B cell (primary cell): Measurements from ENCODE around the gene FAM168A. TPM values are rescaled to one million over a fixed set of nuclear protein-coding genes. Genes with fewer than 3 reads are reported as not detected.

Source experiments
- ATAC-seq: fragments of 200-7000 bp; cut with Tn5 transposase; one replicate; pipeline ENCODE4 v1.10.0; 2021; ENCODE audit warnings: low read depth, mild to moderate bottlenecking, moderate number of reproducible peaks, moderate library complexity
- CTCF ChIA-PET: fragments of 350-600 bp; sonication (Branson Sonifier 250); formaldehyde crosslinking; loops from one replicate; lab custom pipeline; 2021; ENCODE audit warnings: antibody characterized with exemption, inconsistent platforms; lab: Charles Lee
- POLR2A ChIA-PET: fragments of 350-600 bp; sonication (Branson Sonifier 250); formaldehyde crosslinking; loops from one replicate; lab custom pipeline; 2021; ENCODE audit warnings: antibody characterized with exemption; lab: Charles Lee
- DNase-seq: peaks from one replicate; pipeline ENCODE4 v3.0.0; 2013
- H2AFZ ChIP-seq: 2 replicates; pipeline ENCODE4 v1.6.1; 2012; ENCODE audit warnings: mild to moderate bottlenecking, low read depth, low read length; ENCODE audit not compliant: insufficient read depth, poor library complexity, severe bottlenecking
- H3K27ac ChIP-seq, 2 donors: 1 replicate in 1 of 2; 2 replicates in 1 of 2; pipeline ENCODE4 v1.5.1; 2012 to 2013; ENCODE audit warnings: low read length in 2 of 2, mild to moderate bottlenecking in 2 of 2, moderate library complexity in 1 of 2
- H3K27me3 ChIP-seq, 4 experiments: fragments of 200-600 bp in 1 of 4; sonication (generic) in 1 of 4; replicated peaks in 1 of 4; 1 replicate in 2 of 4; 2 replicates in 2 of 4; pipeline versions ENCODE4 v1.6.1 to v1.7.0; 2013 to 2016; ENCODE audit warnings: low read length in 3 of 4, mild to moderate bottlenecking in 2 of 4, mixed read lengths in 1 of 4, moderate library complexity in 1 of 4; ENCODE audit not compliant: insufficient read depth in 4 of 4, control insufficient read depth in 3 of 4; ENCODE audit errors: control extremely low read depth in 1 of 4
- H3K36me3 ChIP-seq, 2 experiments: replicated peaks in 1 of 2; 1 replicate in 1 of 2; 2 replicates in 1 of 2; pipeline versions ENCODE4 v1.6.1 to v1.7.1; 2013; ENCODE audit warnings: low read length in 1 of 2; ENCODE audit not compliant: insufficient read depth in 2 of 2, control insufficient read depth in 1 of 2; ENCODE audit errors: control extremely low read depth in 1 of 2, extremely low read depth in 1 of 2
- H3K4me1 ChIP-seq, 2 donors: fragments of 200-600 bp in 1 of 2; sonication (generic) in 1 of 2; 1 replicate in 1 of 2; 2 replicates in 1 of 2; pipeline versions ENCODE4 v1.5.1 to v1.6.1; 2013 to 2017; ENCODE audit warnings: low read length in 2 of 2; ENCODE audit not compliant: control insufficient read depth in 2 of 2, insufficient read depth in 2 of 2
- H3K4me2 ChIP-seq: replicated peaks from 2 replicates; pipeline ENCODE3; 2012; ENCODE audit warnings: mild to moderate bottlenecking, low read depth, low read length; ENCODE audit not compliant: poor library complexity, severe bottlenecking
- H3K4me3 ChIP-seq, 5 experiments: fragments of 200-600 bp in 1 of 5; sonication (generic) in 1 of 5; 1 replicate in 3 of 5; 2 replicates in 2 of 5; pipeline versions ENCODE4 v1.5.1 to v1.7.0; 2011 to 2016; ENCODE audit warnings: low read length in 4 of 5, mild to moderate bottlenecking in 4 of 5, low read depth in 2 of 5, control low read depth in 1 of 5, moderate library complexity in 1 of 5; ENCODE audit not compliant: insufficient read depth in 1 of 5; ENCODE audit errors: control extremely low read depth in 1 of 5, extremely low read depth in 1 of 5
- H3K79me2 ChIP-seq: fragments of 200-600 bp; sonication (generic); one replicate; pipeline ENCODE4 v1.6.0; 2016; ENCODE audit warnings: low read length; ENCODE audit not compliant: control insufficient read depth, insufficient read depth
- H3K9ac ChIP-seq: fragments of 200-600 bp; sonication (generic); 2 replicates; pipeline ENCODE4 v1.6.1; 2017; ENCODE audit warnings: mild to moderate bottlenecking, low read length, moderate library complexity
- H3K9me3 ChIP-seq, 3 donors: one replicate each; pipeline versions ENCODE4 v1.6.1 to v1.7.1; 2013; ENCODE audit warnings: low read length in 2 of 3; ENCODE audit not compliant: control insufficient read depth in 2 of 3, insufficient read depth in 1 of 3; ENCODE audit errors: control extremely low read depth in 1 of 3
- H4K20me1 ChIP-seq: 2 replicates; pipeline ENCODE4 v1.6.0; 2012; ENCODE audit warnings: mild to moderate bottlenecking, low read length; ENCODE audit not compliant: insufficient read depth, control insufficient read depth, poor library complexity, severe bottlenecking
- H3K27ac Mint-ChIP-seq: one replicate; pipeline ENCODE4 v1.8.0; 2021; ENCODE audit warnings: mixed read lengths
- H3K27me3 Mint-ChIP-seq: one replicate; pipeline ENCODE4 v1.8.0; 2021; ENCODE audit warnings: mixed read lengths
- H3K4me1 Mint-ChIP-seq: one replicate; pipeline ENCODE4 v1.8.0; 2021; ENCODE audit warnings: mixed read lengths
- H3K4me3 Mint-ChIP-seq: one replicate; pipeline ENCODE4 v1.8.0; 2021; ENCODE audit warnings: mixed read lengths
- H3K9me3 Mint-ChIP-seq: one replicate; pipeline ENCODE4 v1.8.0; 2022; ENCODE audit warnings: mixed read lengths; ENCODE audit not compliant: insufficient read depth
- CTCF ChIP-seq: fragments of 200-600 bp; IDR thresholded peaks from one replicate; pipeline ENCODE4 v1.8.0; 2022; ENCODE audit warnings: antibody characterized with exemption, mild to moderate bottlenecking
- EZH2 ChIP-seq: IDR thresholded peaks from 2 replicates; pipeline ENCODE4 v1.6.1; 2012; ENCODE audit warnings: borderline replicate concordance, low read depth, mild to moderate bottlenecking, moderate library complexity, low read length; ENCODE audit not compliant: insufficient read depth, poor library complexity, severe bottlenecking
- WGBS: methylation state at CpG from one replicate; pipeline ENCODE4 v1.1.5; 2013; ENCODE audit warnings: missing lambda C conversion rate; ENCODE audit not compliant: insufficient coverage; 5-methylcytosine and 5-hydroxymethylcytosine counted together
- intact Hi-C: fragments of 100-400 bp; cut with micrococcal nuclease; formaldehyde crosslinking; loops from one replicate; pipeline ENCODE4 v1.10.0; 2022
- polyA plus RNA-seq: library from polyadenylated mRNA; depleted of rRNA; stranded (reverse); fragments of >200 nt; gene quantifications from 2 replicates; pipeline ENCODE4 v1.2.3, GENCODE V29; 2012
- total RNA-seq, 2 donors: library from RNA; stranded (reverse); fragments of 120-200 nt in 1 of 2; gene quantifications; 1 replicate in 1 of 2; 2 replicates in 1 of 2; pipeline versions ENCODE4 v1.2.3 to v1.2.4, GENCODE V29; 2013 to 2022

The FAM168A gene
- total and polyA plus RNA-seq, 2 donors (not counting 1 experiment from before 2014, with no cell fraction given): 11.0 to 26.8 TPM

GRCh38 chr11:73381589-73381988 is 216.3 kb downstream of the FAM168A start:
- intact Hi-C loops: loop anchor here (5.0 kb wide), 2 partner anchors 94 to 229 kb away; no protein-coding TSS in a partner anchor
- ATAC-seq (no peak), DNase-seq (peak; percentile 36)
- Histone ChIP-seq H3K4me2 (peak overlapping the region; percentile 89), H3K27me3 (no peaks in the 10 kb centered on the region), H2AFZ (no peak overlapping the region), H3K27ac (peak overlapping the region; percentile 98), H3K4me3 (peak overlapping the region in 2 of 5 experiments; percentile 15 to 19), H3K9me3 (no peaks in the 10 kb centered on the region), H3K4me1 (peaks cover 92 to 96% of the 10 kb centered on the region in 2 donors), H3K36me3 (peaks cover 0 to 27% of the 10 kb centered on the region in 2 experiments), H4K20me1 (peaks cover 49% of the 10 kb centered on the region), H3K9ac (peak overlapping the region; percentile 42), H3K79me2 (peaks cover 91% of the 10 kb centered on the region)
- ChIA-PET POLR2A (interaction anchor here (0.5 to 2.2 kb wide), 3 partner anchors 21 to 578 kb away, joined by 4 to 6 read pairs (median 5); no protein-coding TSS in a partner anchor), CTCF (interaction anchor here (13.9 kb wide), 1 partner anchor 13 kb away, joined by 311 read pairs; the partner anchor contains the start of gene RELT)
- Mint-ChIP-seq H3K4me1 (peaks cover 97% of the 10 kb centered on the region), H3K9me3 (no peaks in the 10 kb centered on the region), H3K27ac (peak overlapping the region; percentile 99), H3K4me3 (peak overlapping the region; percentile 100), H3K27me3 (no peaks in the 10 kb centered on the region)
- WGBS: 21% methylated on average over 5 of the region's 6 CpGs
- TF ChIP-seq CTCF: no peak

DNA sequence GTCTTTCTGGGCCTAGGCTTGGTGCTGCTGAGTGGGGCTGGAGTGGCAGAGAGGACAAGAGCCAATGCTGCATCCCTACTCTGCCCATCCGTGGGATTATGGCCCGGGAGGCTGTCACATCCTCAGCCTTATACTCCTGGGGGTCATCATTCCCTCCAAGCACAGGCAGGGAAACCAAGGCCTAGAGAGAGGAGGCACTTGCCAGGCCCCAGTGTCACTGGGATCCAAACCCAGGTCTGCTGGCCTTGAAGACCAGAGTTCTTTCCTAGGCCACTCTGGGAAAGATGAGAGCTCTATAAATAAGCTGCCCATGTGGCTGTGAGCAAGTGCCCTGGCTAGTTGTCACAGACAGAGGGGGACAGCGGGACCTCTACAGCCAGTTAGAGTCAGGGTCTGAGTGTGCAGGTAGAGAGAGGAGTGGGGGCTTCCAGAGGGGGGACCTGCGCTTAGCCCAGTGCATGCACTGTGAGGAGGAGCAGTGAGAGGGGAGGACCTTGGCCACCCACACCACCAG is 217.0 kb downstream of the FAM168A start:
- peak overlapping the region; percentile 100 for H3K4me3 Mint-ChIP-seq
- H3K9me3 Mint-ChIP-seq: no peaks in the 10 kb centered on the region
- Histone ChIP-seq H3K36me3 (peaks cover 0 to 27% of the 10 kb centered on the region in 2 experiments), H3K79me2 (peaks cover 89% of the 10 kb centered on the region), H3K4me2 (peak overlapping the region; percentile 89), H2AFZ (no peak overlapping the region), H3K4me3 (peak overlapping the region in 1 of 5 experiments; percentile 19), H3K27ac (peak overlapping the region; percentile 98), H3K9ac (peak overlapping the region; percentile 42), H3K9me3 (no peaks in the 10 kb centered on the region), H4K20me1 (peaks cover 51% of the 10 kb centered on the region), H3K27me3 (no peaks in the 10 kb centered on the region), H3K4me1 (peaks cover 86 to 91% of the 10 kb centered on the region in 2 donors)
- ChIA-PET POLR2A (no interaction called here), CTCF (interaction anchor here (13.9 kb wide), 1 partner anchor 12 kb away, joined by 311 read pairs; the partner anchor contains the start of gene RELT)
- no peak for TF ChIP-seq CTCF
- no peak for TF ChIP-seq EZH2
- ATAC-seq (no peak), DNase-seq (no peak)
- intact Hi-C loops: loop anchor here (5.0 kb wide), 2 partner anchors 94 to 229 kb away; no protein-coding TSS in a partner anchor
- peak overlapping the region; percentile 99 for H3K27ac Mint-ChIP-seq
- WGBS: 88% methylated on average over 3 of the region's 4 CpGs
- H3K27me3 Mint-ChIP-seq: no peaks in the 10 kb centered on the region
- H3K4me1 Mint-ChIP-seq: peaks cover 92% of the 10 kb centered on the region
